Upper lobe of left lung (tissue), 6 donors: ENCODE data around the gene ADRA2A. TPM values are rescaled to one million over a fixed set of nuclear protein-coding genes. Genes with fewer than 3 reads are reported as not detected.

ENCODE experiments used
- ATAC-seq, 2 donors: fragments of 200-7000 bp; cut with Tn5 transposase; one replicate each; pipeline ENCODE4 v1.9.1; 2022; ENCODE audit warnings: mild to moderate bottlenecking in 2 of 2, moderate library complexity in 2 of 2; ENCODE audit not compliant: low FRiP score in 2 of 2
- DNase-seq, 2 donors: peaks; one replicate each; pipeline ENCODE4 v3.0.0-alpha.2; 2019 to 2020
- H3K27ac ChIP-seq, 4 donors: fragments of 200-600 bp; sonication (generic); one replicate each; pipeline ENCODE4 v1.5.1; 2016 to 2019
- H3K27me3 ChIP-seq, 4 donors: fragments of 200-600 bp; sonication (generic); one replicate each; pipeline ENCODE4 v1.5.1; 2017 to 2019
- H3K36me3 ChIP-seq, 4 donors: fragments of 200-600 bp; sonication (generic); one replicate each; pipeline ENCODE4 v1.5.1; 2016 to 2019
- H3K4me1 ChIP-seq, 4 donors: fragments of 200-600 bp; sonication (generic); one replicate each; pipeline ENCODE4 v1.5.1; 2018 to 2019
- H3K4me3 ChIP-seq, 4 donors: fragments of 200-600 bp; sonication (generic); one replicate each; pipeline ENCODE4 v1.5.1; 2017 to 2019; ENCODE audit warnings: mild to moderate bottlenecking in 2 of 4, moderate library complexity in 1 of 4
- H3K9me3 ChIP-seq, 4 donors: fragments of 200-600 bp; sonication (generic); one replicate each; pipeline ENCODE4 v1.5.1; 2018 to 2019
- CTCF ChIP-seq, 6 experiments: fragments of 450-650 bp in 4 of 6; fragments of 200-600 bp in 2 of 6; sonication (generic) in 2 of 6; IDR thresholded peaks; one replicate each; pipeline ENCODE4 v1.5.1; 2016 to 2019; ENCODE audit warnings: antibody characterized with exemption in 6 of 6
- EP300 ChIP-seq, 4 donors: sonication (generic); formaldehyde crosslinking; IDR thresholded peaks; one replicate each; pipeline ENCODE4 v1.5.1; 2017; ENCODE audit warnings: antibody characterized with exemption in 4 of 4, control low read depth in 2 of 4
- POLR2A ChIP-seq, 4 donors: fragments of 450-650 bp; IDR thresholded peaks; one replicate each; pipeline ENCODE4 v1.5.1; 2016 to 2017; ENCODE audit warnings: antibody characterized with exemption in 4 of 4, mild to moderate bottlenecking in 2 of 4
- POLR2AphosphoS5 ChIP-seq, 2 donors: sonication (generic); formaldehyde crosslinking; IDR thresholded peaks; one replicate each; pipeline ENCODE4 v1.5.1; 2017; ENCODE audit warnings: antibody characterized with exemption in 2 of 2
- WGBS, 2 donors: methylation state at CpG; one replicate each; pipeline ENCODE4 v1.1.5; 2017 to 2018; 5-methylcytosine and 5-hydroxymethylcytosine counted together
- total RNA-seq, 6 donors: library from RNA; depleted of rRNA in 4 of 6; stranded (reverse); fragments of >200 nt in 4 of 6; gene quantifications; one replicate each; pipeline versions ENCODE4 v1.1.0 to v1.2.1, GENCODE V29; 2016 to 2021
- donor health status: DM: no; HTN: no; CAD: no; lungs with moderate emphysema.
- donor health status: DM: no; HTN: yes; CAD: no; lungs with severe emphysema.

Gene ADRA2A
- total RNA-seq, 6 donors from 2014 or later: 1.5 to 5.6 (median 2.5) TPM

DNA sequence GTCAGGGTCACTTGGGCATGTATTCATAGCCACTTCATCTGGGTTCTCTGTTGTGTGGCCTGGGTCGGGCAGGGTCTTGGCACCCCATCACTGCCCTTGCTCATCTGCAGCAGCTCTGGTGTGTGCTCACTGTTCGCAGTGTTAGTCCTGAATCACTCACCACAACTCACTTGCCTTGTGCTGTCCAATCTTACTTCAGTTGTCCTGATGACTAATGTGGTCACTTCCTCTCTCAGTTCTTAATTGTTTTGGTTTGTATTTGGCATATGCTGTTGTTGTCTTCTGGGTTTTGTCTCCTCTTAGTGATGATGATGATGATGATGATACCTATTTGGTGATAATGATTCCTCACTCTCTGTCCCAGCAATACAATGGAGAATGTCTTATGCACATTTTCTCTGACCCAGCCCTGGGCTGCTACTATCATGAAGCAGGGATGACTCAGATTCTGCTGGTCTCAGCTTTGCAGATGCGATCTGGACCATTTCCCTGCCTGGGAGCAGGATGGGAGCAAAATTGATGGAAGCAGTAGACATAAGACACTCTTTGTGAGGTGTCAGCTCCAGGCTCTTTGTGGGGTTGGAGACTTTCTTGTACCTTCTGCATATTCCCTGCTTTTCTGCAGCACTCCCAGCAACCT lies 17.0 kb downstream of the ADRA2A start:
- ATAC-seq: no peak
- no peak for TF ChIP-seq POLR2AphosphoS5 (IDR thresholded peaks at IDR 0.05)
- no peak for TF ChIP-seq POLR2A (IDR thresholded peaks at IDR 0.05)
- TF ChIP-seq EP300 (IDR thresholded peaks at IDR 0.05): no peak
- TF ChIP-seq CTCF (IDR thresholded peaks at IDR 0.05): no peak
- Histone ChIP-seq H3K27me3 (no peaks in the 10 kb centered on the region), H3K4me1 (no peaks in the 10 kb centered on the region), H3K9me3 (no peaks in the 10 kb centered on the region), H3K4me3 (no peak overlapping the region), H3K36me3 (no peaks in the 10 kb centered on the region), H3K27ac (no peak overlapping the region)
- WGBS, 2 donors: 79 to 83% methylated on average over 3 of the region's 3 CpGs
- no peak for DNase-seq

DNA sequence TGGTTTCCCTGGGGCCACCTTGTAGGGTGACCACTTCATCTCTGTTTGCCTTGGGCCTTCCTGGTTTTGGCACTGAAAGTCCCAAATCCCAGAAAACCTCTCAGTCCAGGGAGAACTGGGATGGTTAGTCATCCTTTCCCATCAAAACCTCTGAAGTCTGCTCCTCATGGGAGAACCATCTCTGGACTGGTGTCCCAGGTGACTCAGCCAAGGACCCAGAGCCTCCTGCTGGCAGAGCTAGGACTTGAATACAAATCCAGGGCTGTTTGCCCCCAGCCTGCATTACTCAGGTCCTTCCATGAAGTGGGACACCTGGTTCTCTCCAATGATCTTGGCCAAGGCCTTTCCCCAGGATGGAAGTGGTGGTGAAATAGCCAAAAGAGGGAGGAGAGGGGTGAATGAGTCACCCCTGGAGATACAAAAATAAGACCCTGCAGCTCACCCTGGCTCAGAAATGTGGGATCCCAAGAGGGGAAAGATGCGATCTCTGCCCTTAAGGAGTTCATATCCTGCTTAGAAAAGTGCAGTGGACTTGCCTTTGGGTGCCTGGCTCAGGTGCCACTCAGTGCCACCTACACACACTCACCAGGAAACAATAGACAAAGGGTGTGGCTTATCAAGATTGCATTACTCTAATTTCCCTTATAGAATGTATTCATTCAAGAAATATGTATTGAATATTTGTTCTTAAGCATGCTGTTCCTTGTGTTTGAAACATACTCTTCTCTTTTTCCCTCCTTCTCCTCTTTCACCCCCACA lies 22.0 kb downstream of the ADRA2A start:
- TF ChIP-seq POLR2A (IDR thresholded peaks at IDR 0.05) (no peak), POLR2AphosphoS5 (IDR thresholded peaks at IDR 0.05) (no peak), EP300 (IDR thresholded peaks at IDR 0.05) (no peak), CTCF (IDR thresholded peaks at IDR 0.05) (no peak)
- no peak for DNase-seq
- Histone ChIP-seq H3K27ac (no peak overlapping the region), H3K27me3 (no peaks in the 10 kb centered on the region), H3K4me3 (no peak overlapping the region), H3K9me3 (no peaks in the 10 kb centered on the region), H3K36me3 (no peaks in the 10 kb centered on the region), H3K4me1 (no peaks in the 10 kb centered on the region)
- ATAC-seq: no peak
- WGBS, 2 donors: 59 to 90% methylated on average over 1 of the region's 1 CpG

- DNase-seq: no peak
- Histone ChIP-seq H3K4me3 (no peak overlapping the region), H3K36me3 (no peaks in the 10 kb centered on the region), H3K4me1 (no peaks in the 10 kb centered on the region), H3K27ac (no peak overlapping the region), H3K27me3 (no peaks in the 10 kb centered on the region), H3K9me3 (no peaks in the 10 kb centered on the region)
- ATAC-seq: no peak
- WGBS, 2 donors: 54 to 61% methylated on average over 5 of the region's 5 CpGs
- TF ChIP-seq POLR2A (IDR thresholded peaks at IDR 0.05) (no peak), CTCF (IDR thresholded peaks at IDR 0.05) (no peak), POLR2AphosphoS5 (IDR thresholded peaks at IDR 0.05) (no peak), EP300 (IDR thresholded peaks at IDR 0.05) (no peak)
These were observed 23.4 kb downstream of the ADRA2A start for GRCh38 chr10:111100198-111100597.

DNA sequence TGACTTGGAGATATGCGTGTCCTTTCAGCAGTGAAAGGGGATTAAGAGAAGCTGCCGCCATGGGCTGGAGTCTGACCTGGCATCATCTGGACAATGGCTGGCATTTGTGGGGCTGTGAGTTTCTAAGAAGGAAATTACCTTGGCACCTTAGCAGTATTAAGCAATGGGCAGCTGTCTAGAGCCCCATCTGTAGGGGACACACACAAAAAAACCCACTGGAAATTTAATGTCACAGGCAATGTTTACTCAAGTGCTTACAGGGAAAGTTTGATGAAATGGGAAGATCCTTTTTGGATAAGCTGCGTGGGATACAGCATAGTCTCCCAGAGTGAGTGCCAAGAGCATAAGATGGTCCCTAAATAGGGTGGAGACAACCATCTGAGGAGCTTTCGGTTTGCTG lies 25.0 kb downstream of the ADRA2A start:
- DNase-seq (no peak), ATAC-seq (no peak)
- Histone ChIP-seq H3K4me3 (no peak overlapping the region), H3K27me3 (no peaks in the 10 kb centered on the region), H3K27ac (no peak overlapping the region), H3K9me3 (no peaks in the 10 kb centered on the region), H3K36me3 (no peaks in the 10 kb centered on the region), H3K4me1 (no peaks in the 10 kb centered on the region)
- no peak for TF ChIP-seq POLR2A (IDR thresholded peaks at IDR 0.05)
- no peak for TF ChIP-seq POLR2AphosphoS5 (IDR thresholded peaks at IDR 0.05)
- TF ChIP-seq CTCF (IDR thresholded peaks at IDR 0.05): no peak
- TF ChIP-seq EP300 (IDR thresholded peaks at IDR 0.05): no peak
- WGBS, 2 donors: 82 to 95% methylated on average over 4 of the region's 4 CpGs
